ENCODE measurements around the gene AEBP1.

DNA sequence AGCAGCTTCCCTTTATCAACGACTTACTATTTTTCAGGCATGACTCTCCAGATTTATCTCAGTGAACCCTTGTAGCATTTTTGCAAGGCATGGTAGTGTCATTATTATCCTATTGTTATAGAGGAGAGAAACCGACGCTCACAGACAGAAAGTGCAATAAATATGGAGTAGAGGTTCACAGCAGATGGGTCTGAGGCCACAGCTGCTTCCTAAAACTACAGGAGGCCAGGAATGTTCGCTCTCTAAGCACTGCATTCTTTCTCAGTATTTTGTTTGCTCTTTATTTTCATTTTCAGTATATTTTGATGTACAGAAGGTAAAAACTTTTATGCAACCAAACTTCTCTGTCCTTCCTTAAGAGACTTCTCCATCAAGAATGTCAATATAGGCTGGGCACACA is 4.5 kb upstream of the AEBP1 start:
- no peak for TF ChIP-seq ZNF331 (CRISPR knock-in tag; IDR thresholded peaks at IDR 0.05; ENCODE audit: low read depth)
- TF ChIP-seq, protein P1, sequence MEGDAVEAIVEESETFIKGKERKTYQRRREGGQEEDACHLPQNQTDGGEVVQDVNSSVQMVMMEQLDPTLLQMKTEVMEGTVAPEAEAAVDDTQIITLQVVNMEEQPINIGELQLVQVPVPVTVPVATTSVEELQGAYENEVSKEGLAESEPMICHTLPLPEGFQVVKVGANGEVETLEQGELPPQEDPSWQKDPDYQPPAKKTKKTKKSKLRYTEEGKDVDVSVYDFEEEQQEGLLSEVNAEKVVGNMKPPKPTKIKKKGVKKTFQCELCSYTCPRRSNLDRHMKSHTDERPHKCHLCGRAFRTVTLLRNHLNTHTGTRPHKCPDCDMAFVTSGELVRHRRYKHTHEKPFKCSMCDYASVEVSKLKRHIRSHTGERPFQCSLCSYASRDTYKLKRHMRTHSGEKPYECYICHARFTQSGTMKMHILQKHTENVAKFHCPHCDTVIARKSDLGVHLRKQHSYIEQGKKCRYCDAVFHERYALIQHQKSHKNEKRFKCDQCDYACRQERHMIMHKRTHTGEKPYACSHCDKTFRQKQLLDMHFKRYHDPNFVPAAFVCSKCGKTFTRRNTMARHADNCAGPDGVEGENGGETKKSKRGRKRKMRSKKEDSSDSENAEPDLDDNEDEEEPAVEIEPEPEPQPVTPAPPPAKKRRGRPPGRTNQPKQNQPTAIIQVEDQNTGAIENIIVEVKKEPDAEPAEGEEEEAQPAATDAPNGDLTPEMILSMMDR (conservative IDR thresholded peaks at IDR 0.05; ENCODE audit: low read depth in 2 of 2): no peak
- no peak for TF ChIP-seq EZH2 (IDR thresholded peaks at IDR 0.05; ENCODE audit: low read depth, unreplicated experiment)
- TF ChIP-seq JUNB (IDR thresholded peaks at IDR 0.05; ENCODE audit: unreplicated experiment): no peak
- TF ChIP-seq POLR2AphosphoS5 (IDR thresholded peaks at IDR 0.05; ENCODE audit: low read depth): no peak
- TF ChIP-seq, protein P2, sequence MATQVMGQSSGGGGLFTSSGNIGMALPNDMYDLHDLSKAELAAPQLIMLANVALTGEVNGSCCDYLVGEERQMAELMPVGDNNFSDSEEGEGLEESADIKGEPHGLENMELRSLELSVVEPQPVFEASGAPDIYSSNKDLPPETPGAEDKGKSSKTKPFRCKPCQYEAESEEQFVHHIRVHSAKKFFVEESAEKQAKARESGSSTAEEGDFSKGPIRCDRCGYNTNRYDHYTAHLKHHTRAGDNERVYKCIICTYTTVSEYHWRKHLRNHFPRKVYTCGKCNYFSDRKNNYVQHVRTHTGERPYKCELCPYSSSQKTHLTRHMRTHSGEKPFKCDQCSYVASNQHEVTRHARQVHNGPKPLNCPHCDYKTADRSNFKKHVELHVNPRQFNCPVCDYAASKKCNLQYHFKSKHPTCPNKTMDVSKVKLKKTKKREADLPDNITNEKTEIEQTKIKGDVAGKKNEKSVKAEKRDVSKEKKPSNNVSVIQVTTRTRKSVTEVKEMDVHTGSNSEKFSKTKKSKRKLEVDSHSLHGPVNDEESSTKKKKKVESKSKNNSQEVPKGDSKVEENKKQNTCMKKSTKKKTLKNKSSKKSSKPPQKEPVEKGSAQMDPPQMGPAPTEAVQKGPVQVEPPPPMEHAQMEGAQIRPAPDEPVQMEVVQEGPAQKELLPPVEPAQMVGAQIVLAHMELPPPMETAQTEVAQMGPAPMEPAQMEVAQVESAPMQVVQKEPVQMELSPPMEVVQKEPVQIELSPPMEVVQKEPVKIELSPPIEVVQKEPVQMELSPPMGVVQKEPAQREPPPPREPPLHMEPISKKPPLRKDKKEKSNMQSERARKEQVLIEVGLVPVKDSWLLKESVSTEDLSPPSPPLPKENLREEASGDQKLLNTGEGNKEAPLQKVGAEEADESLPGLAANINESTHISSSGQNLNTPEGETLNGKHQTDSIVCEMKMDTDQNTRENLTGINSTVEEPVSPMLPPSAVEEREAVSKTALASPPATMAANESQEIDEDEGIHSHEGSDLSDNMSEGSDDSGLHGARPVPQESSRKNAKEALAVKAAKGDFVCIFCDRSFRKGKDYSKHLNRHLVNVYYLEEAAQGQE (IDR thresholded peaks at IDR 0.05; ENCODE audit: unreplicated experiment): no peak
